ENCODE results near the gene TRH.

GRCh38 chr3:129937717-129938116, 36.8 kb upstream of the TRH start:
- TF ChIP-seq POLR2A (IDR thresholded peaks at IDR 0.05): no peak
- TF ChIP-seq EP300 (IDR thresholded peaks at IDR 0.05): no peak
- TF ChIP-seq CTCF (IDR thresholded peaks at IDR 0.05): no peak
- no peak for TF ChIP-seq POLR2AphosphoS5 (IDR thresholded peaks at IDR 0.05)
